ENCODE data around the gene CRAT. TPM values are rescaled to one million over a fixed set of nuclear protein-coding genes. Genes with fewer than 3 reads are reported as not detected.

The CRAT gene
- total and polyA plus RNA-seq, 8 donors, result 13.0 to 92.2 (median 29.2) TPM

DNA sequence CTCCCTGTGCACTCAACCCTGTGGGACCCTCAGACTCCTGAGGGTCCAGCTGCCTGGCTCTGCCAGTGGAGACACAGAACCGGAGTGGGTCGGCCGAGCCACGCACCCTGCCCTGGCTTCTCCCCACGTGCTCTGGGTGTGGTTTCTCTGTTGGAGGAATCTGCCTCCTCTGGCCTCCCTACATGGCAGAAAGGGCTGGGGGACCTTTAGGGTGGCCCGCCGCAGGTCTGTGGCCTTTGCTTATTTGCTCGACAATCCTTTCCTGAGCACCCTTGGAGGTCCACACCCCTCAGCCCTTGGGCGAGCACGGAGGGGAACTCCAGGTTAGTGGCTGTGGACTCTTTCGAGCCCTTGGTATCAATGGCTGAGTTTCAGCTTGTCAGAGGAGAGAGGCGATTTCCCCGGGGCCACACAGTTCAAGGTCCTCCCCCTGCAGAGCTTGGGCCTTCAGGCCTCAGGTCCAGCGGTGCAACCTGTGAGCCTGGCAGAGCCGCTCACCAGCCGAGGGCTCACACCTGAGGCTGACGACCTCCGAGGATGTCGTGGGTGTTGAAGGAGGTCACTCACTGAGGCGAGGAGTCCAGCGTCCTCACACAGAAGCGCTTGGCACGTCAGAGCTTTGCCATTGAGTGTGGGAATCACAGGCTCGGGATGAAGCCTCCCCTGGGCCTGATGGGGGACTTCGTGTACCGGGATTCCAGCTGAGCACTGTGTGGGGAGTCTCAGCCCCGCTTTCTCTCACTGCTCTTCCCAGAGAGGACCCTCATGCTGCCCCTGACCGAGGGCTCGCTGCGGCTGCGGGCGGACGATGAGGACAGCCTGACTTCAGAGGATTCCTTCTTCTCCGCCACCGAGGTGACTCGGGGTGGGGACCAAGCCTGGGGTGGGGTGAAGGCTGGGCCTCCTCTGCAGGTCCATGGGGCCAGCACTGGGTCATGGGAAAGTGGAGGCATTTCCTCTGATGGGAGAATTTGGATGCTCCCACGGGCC, 50.5 kb downstream of the CRAT start:
- Histone ChIP-seq H3K4me3 (no peak overlapping the region), H3K9me3 (no peaks in the 10 kb centered on the region), H3K36me3 (peaks cover 53 to 97% (median 92%) of the 10 kb centered on the region in 4 donors), H3K4me1 (no peaks in the 10 kb centered on the region), H3K27me3 (no peaks in the 10 kb centered on the region), H3K27ac (no peak overlapping the region)
- TF ChIP-seq, protein P1, sequence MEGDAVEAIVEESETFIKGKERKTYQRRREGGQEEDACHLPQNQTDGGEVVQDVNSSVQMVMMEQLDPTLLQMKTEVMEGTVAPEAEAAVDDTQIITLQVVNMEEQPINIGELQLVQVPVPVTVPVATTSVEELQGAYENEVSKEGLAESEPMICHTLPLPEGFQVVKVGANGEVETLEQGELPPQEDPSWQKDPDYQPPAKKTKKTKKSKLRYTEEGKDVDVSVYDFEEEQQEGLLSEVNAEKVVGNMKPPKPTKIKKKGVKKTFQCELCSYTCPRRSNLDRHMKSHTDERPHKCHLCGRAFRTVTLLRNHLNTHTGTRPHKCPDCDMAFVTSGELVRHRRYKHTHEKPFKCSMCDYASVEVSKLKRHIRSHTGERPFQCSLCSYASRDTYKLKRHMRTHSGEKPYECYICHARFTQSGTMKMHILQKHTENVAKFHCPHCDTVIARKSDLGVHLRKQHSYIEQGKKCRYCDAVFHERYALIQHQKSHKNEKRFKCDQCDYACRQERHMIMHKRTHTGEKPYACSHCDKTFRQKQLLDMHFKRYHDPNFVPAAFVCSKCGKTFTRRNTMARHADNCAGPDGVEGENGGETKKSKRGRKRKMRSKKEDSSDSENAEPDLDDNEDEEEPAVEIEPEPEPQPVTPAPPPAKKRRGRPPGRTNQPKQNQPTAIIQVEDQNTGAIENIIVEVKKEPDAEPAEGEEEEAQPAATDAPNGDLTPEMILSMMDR (IDR thresholded peaks at IDR 0.05), result no peak
- intact Hi-C loops (cut with DNase I; ENCODE audit: low total_unique reads), result no loop called here
- WGBS, 5 donors, result 92 to 97% (median 95%) methylated on average over 12 to 37 of the region's 37 CpGs
- DNase-seq, result no peak

DNA sequence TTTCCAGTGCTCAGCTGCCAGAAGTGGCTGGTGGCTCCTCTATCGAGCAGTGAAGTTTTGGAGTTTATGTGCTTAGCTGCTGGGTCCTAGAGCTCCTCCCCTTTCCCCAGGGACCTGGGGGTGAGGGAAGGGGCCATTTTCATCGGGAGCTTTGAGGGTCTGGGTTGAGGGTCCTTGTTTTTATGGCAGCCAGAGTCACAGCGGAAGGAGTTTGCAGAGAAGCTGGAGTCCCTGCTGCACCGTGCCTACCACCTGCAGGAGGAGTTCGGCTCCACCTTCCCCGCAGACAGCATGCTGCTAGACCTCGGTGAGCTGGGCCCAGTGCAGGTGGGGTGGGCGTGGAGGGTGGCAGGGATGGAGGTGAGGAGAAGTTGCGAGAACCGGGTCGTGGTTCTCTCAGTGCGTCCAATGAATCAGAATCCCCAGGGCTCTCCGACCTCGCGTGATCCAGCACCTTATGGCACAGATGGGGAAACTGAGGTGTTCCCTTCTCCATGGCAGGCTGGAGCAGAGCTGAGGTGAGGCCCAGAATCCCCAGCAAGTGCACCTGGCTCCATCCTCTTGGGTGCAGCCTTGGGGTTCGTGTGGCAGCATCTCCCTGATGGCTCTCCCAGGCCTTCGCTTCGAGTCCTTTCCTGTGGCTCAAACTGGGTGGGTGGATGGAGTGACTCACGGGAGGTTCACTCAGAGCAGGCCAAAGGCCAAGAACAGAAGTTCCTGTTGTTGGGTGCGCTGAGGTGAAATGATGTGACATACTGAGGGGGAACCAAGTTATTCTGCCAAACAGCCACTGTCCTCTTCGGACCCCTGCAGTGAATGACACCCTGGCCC, 51.4 kb downstream of the CRAT start:
- TF ChIP-seq POLR2AphosphoS5 (IDR thresholded peaks at IDR 0.05), result no peak
- no peaks in the 10 kb centered on the region for H3K4me1 ChIP-seq
- WGBS, 5 donors, result 83 to 88% (median 87%) methylated on average over 14 to 21 of the region's 21 CpGs
- no peaks in the 10 kb centered on the region for H3K9me3 ChIP-seq
- no peaks in the 10 kb centered on the region for H3K27me3 ChIP-seq
- H3K4me3 ChIP-seq, result no peak overlapping the region
- no peak for DNase-seq
- H3K36me3 ChIP-seq, result peaks cover 48 to 97% (median 91%) of the 10 kb centered on the region in 4 donors
- intact Hi-C loops (cut with DNase I; ENCODE audit: low total_unique reads), result no loop called here
- H3K27ac ChIP-seq, result no peak overlapping the region

DNA sequence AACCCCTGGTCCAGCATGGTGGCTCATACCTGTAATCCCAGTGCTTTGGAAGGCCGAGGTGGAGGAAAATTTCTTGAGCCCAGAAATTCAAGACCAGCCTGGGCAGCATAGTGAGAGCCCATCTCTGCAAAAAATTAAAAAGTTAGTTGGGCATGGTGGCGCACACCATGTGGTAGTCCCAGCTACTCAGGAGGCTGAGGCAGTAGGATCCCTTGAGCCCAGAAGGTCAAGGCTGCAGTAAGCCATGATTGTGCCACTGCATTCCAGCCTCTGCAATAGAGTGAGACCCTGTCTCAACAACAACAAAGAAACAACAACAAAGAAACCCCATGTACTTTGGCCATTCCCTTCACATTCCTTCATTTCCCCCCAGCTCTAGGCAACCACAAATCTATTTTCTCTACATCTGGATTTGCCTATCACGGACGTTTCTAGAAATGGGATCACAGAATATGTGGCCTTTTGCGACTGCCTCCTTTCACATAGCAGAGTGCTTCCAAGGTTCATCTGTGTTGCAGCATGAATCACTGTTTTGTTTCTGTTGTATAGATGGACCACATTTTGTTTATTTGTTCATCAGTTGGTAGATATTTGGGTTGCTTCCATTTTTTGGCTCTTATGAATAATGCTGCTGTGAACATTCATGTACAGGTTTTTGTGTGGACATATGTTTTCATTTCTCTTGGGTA, 56.3 kb downstream of the CRAT start:
- no peaks in the 10 kb centered on the region for H3K27me3 ChIP-seq
- peaks cover 34 to 97% (median 89%) of the 10 kb centered on the region in 4 donors for H3K36me3 ChIP-seq
- no peak for DNase-seq
- peaks cover 5 to 16% (median 14%) of the 10 kb centered on the region in 4 donors for H3K4me1 ChIP-seq
- H3K9me3 ChIP-seq, result no peaks in the 10 kb centered on the region
- TF ChIP-seq POLR2AphosphoS5 (IDR thresholded peaks at IDR 0.05) (no peak), EP300 (IDR thresholded peaks at IDR 0.05) (no peak), POLR2A (IDR thresholded peaks at IDR 0.05) (no peak)
- TF ChIP-seq, protein P1 (IDR thresholded peaks at IDR 0.05), result no peak
- no peak overlapping the region for H3K4me3 ChIP-seq
- H3K27ac ChIP-seq, result no peak overlapping the region
- 80 to 94% (median 88%) methylated on average over 5 of the region's 5 CpGs for whole genome bisulfite sequencing, 5 donors
- intact Hi-C loops (cut with DNase I; ENCODE audit: low total_unique reads), result no loop called here

DNA sequence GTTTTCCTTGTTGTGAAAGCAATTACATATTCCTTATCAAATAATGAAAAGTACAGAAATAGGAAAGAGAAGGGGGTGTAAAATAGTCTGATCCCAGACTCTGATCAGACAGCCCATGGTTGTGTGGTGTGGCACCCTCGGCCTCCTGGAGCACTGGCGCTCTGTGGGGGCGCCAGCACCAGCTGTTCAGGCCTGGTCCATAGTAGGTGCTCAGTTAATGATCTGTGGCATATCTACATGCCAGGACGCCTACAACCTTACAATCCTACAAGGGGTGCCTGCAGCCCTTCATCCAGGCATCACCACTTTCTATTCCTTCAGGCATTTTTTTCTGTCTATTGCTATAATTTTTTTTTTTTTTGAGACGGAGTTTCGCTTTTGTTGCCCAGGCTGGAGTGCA, 57.6 kb downstream of the CRAT start:
- WGBS, 5 donors, result 79 to 88% (median 85%) methylated on average over 6 of the region's 6 CpGs
- DNase-seq, result no peak
- Histone ChIP-seq H3K4me3 (no peak overlapping the region), H3K27me3 (no peaks in the 10 kb centered on the region), H3K27ac (peak overlapping the region; percentile 74 to 86 (median 76)), H3K4me1 (peaks cover 5 to 16% (median 14%) of the 10 kb centered on the region in 4 donors), H3K9me3 (no peaks in the 10 kb centered on the region), H3K36me3 (peaks cover 47 to 97% (median 93%) of the 10 kb centered on the region in 4 donors)
- TF ChIP-seq, protein P1 (IDR thresholded peaks at IDR 0.05), result no peak
- TF ChIP-seq POLR2A (IDR thresholded peaks at IDR 0.05) (no peak), POLR2AphosphoS5 (IDR thresholded peaks at IDR 0.05) (no peak), EP300 (IDR thresholded peaks at IDR 0.05) (no peak)
- intact Hi-C loops (cut with DNase I; ENCODE audit: low total_unique reads), result no loop called here

All from stomach (tissue), 9 donors.